ENCODE results near the gene OPRD1.

Gene OPRD1

DNA sequence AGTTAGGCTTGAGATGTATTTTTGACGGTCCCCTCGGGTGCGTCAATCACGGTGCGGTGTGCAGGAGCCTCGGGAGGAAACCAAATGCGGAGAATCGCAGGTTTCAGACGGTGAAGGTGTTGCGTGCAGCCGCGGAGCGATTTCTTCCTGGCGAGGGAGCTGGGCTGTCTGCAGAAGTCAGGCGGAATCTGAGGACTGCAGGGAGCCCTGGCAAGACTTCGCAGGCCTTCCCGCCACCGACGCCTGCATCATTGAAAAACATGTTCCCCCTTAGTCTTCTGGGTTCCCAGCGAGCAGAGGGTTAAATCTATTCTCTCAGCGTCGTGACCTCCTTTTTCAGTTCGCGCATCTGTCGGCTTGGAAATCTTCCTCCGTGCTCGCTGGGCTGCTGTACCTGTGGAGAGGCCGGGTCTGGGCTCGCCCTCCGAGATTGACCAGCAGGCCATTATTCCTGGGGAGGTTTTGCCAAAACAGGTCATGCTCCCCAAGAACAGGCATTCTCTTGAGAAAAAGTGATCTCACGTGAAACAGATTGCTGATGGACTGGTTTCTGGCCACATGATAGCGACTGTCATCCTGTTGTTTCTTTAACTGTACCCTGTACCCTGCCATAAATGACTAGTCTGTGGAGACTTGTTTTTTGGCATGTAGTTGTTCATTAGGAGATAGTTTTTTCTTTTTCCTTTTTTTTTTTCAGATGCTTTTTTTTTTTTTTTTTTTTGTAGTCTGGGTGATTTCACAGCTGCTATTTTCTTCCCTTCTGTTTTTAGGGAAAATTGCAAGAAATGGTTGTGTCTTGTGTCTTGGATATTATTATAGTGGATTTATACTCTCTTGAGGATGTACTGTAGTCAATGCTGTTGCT is 103.3 kb downstream of the OPRD1 start:
- DNase-seq = no peak

DNA sequence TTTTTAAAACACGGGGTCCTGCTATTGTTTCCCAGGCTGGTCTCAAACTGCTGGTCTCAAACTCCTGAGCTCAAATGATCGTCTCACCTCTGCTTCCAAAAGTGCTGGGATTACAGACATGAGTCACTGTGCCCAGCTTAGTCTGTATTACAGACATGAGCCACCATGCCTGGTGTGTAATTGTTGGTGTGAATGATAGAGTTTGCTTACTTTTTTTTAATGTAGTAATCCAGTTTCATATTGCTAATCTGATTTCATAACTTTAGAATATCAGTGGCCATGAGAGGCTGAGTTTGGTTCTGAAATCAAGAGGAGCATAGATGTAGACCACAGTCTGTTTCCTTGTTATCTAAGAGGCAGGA is 105.8 kb downstream of the OPRD1 start:
- DNase-seq = no peak

Data from cortex of kidney (tissue), 1 donor.